ENCODE data around the gene MRPS5.

The MRPS5 gene

GRCh38 chr2:95056461-95057459 is 64.8 kb downstream of the MRPS5 start:
- H3K27ac ChIP-seq (replicated peaks) = no peak overlapping the region
- no peak for TF ChIP-seq SPI1 (IDR thresholded peaks at IDR 0.05; ENCODE audit: borderline replicate concordance, low read depth)
- no peak for TF ChIP-seq POLR2AphosphoS5 (IDR thresholded peaks at IDR 0.05; ENCODE audit: low read depth)
- no peak for TF ChIP-seq CTCF (IDR thresholded peaks at IDR 0.05; ENCODE audit: insufficient read depth, low read length)
- no peak for TF ChIP-seq GABPA (IDR thresholded peaks at IDR 0.05; ENCODE audit: low read depth)
- no peak for TF ChIP-seq REST (IDR thresholded peaks at IDR 0.05; ENCODE audit: insufficient replicate concordance, low read depth)
- no peak overlapping the region for H3K4me3 ChIP-seq (replicated peaks; ENCODE audit: insufficient read depth, low read length)
- no peak for DNase-seq (ENCODE audit: low read depth in 1 of 2, low spot score in 1 of 2)
- peaks cover 3% of the 10 kb centered on the region for H3K27me3 ChIP-seq (ENCODE audit: insufficient read depth, poor library complexity, severe bottlenecking)

- no peak overlapping the region for H3K4me3 ChIP-seq (replicated peaks; ENCODE audit: insufficient read depth, low read length)
- TF ChIP-seq POLR2AphosphoS5 (IDR thresholded peaks at IDR 0.05; ENCODE audit: low read depth) = no peak
- no peak for TF ChIP-seq SPI1 (IDR thresholded peaks at IDR 0.05; ENCODE audit: borderline replicate concordance, low read depth)
- TF ChIP-seq GABPA (IDR thresholded peaks at IDR 0.05; ENCODE audit: low read depth) = no peak
- no peak for TF ChIP-seq CTCF (IDR thresholded peaks at IDR 0.05; ENCODE audit: insufficient read depth, low read length)
- TF ChIP-seq REST (IDR thresholded peaks at IDR 0.05; ENCODE audit: insufficient replicate concordance, low read depth) = no peak
- no peak overlapping the region for H3K27ac ChIP-seq (replicated peaks)
- DNase-seq (ENCODE audit: low read depth in 1 of 2, low spot score in 1 of 2) = no peak
- H3K27me3 ChIP-seq (ENCODE audit: insufficient read depth, poor library complexity, severe bottlenecking) = peaks cover 6% of the 10 kb centered on the region
Observed at GRCh38 chr2:95056044-95056443, 65.6 kb downstream of the MRPS5 start.

DNA sequence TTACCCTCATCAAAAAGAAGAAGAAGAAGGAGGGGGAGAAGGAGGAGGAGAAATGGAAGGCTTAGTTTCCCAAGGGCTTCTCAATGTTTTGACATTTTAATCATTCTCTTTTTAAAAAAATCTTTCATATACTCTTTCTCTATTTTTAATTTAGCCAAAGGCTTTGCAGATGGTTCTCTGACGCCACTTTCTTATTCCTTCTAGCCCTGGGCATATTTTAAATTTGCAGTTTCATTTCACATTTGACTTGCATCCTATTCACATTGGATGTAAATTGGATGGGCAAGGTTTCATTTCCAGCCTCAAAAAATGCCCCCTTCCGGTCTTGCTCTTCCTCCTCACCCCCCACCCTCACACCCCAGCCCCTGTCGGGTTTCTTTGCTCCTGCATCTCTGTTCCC is 66.3 kb downstream of the MRPS5 start:
- H3K27ac ChIP-seq (replicated peaks) = no peak overlapping the region
- no peak for DNase-seq (ENCODE audit: low read depth in 1 of 2, low spot score in 1 of 2)
- H3K27me3 ChIP-seq (ENCODE audit: insufficient read depth, poor library complexity, severe bottlenecking) = peaks cover 6% of the 10 kb centered on the region
- TF ChIP-seq POLR2AphosphoS5 (IDR thresholded peaks at IDR 0.05; ENCODE audit: low read depth) (no peak), REST (IDR thresholded peaks at IDR 0.05; ENCODE audit: insufficient replicate concordance, low read depth) (no peak), GABPA (IDR thresholded peaks at IDR 0.05; ENCODE audit: low read depth) (no peak), CTCF (IDR thresholded peaks at IDR 0.05; ENCODE audit: insufficient read depth, low read length) (no peak), SPI1 (IDR thresholded peaks at IDR 0.05; ENCODE audit: borderline replicate concordance, low read depth) (no peak)
- H3K4me3 ChIP-seq (replicated peaks; ENCODE audit: insufficient read depth, low read length) = no peak overlapping the region

Data from HL-60 (cell line).